ENCODE results near the gene HMX1. TPM values are rescaled to one million over a fixed set of nuclear protein-coding genes. Genes with fewer than 3 reads are reported as not detected.

Gene HMX1
- total and polyA plus RNA-seq, 2 donors (not counting 3 experiments of a cell fraction or from before 2014, with no cell fraction given), result not detected

DNA sequence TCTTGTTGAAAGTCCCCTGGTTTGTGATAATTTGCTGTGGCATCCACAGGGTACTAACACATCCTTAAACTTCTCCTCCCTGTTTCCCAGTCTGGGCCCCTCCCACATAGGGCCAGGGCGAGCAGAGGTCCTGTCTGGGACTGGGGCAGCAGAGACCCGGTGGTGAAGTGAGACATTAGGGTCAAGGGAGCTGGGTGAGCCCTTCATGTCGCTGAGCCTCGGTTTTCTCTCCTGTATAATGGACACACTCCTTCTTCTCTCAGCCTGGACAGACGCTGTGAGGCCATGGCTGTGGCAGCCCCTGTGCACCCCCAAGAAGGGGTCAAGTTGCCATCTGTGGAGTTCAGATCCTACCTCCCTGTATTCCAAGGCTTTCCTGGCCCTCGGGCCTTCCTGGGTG is 33.0 kb upstream of the HMX1 start:
- no TSS peak for BruUV-seq (replicated peaks)
- Histone ChIP-seq H3K79me2 (ENCODE audit: control insufficient read depth, insufficient read depth, low read length) (no peaks in the 10 kb centered on the region), H3K4me2 (ENCODE audit: insufficient read depth, low read length) (no peak overlapping the region), H3K4me3 (replicated peaks in 1 of 3; ENCODE audit: insufficient read depth in 1 of 3, low read depth in 1 of 3, low read length in 3 of 3) (no peak overlapping the region), H3K27me3 (ENCODE audit: control insufficient read depth in 2 of 2, insufficient read depth in 2 of 2, low read length in 2 of 2) (no peaks in the 10 kb centered on the region), H4K20me1 (replicated peaks; ENCODE audit: control insufficient read depth, extremely low read depth, insufficient read depth, low read length) (no peaks in the 10 kb centered on the region), H3K9me1 (replicated peaks; ENCODE audit: control insufficient read depth, extremely low read depth, insufficient read depth, low read length) (no peaks in the 10 kb centered on the region), H3K27ac (ENCODE audit: insufficient read depth, low read depth, low read length) (no peak overlapping the region), H3K9ac (replicated peaks; ENCODE audit: extremely low read depth, insufficient read depth, low read length) (no peak overlapping the region), H2AFZ (ENCODE audit: low read depth, low read length) (no peak overlapping the region), H3K9me3 (replicated peaks; ENCODE audit: control insufficient read depth, insufficient read depth, low read length) (peaks cover 2% of the 10 kb centered on the region), H3K36me3 (ENCODE audit: control insufficient read depth in 2 of 2, extremely low read depth in 1 of 2, insufficient read depth in 2 of 2, low read length in 2 of 2) (no peaks in the 10 kb centered on the region), H3K4me1 (ENCODE audit: control insufficient read depth, extremely low read depth, insufficient read depth, low read length) (no peaks in the 10 kb centered on the region)
- FAIRE-seq (no peak), DNase-seq (ENCODE audit: low read depth, low spot score) (no peak)
- dilution Hi-C loops (cut with MboI; ENCODE audit: extremely low pct_ligation_motif_present, low sequenced_read_pairs) (no loop called here), intact Hi-C loops (cut with micrococcal nuclease) (no loop called here)
- TF ChIP-seq EZH2 (IDR thresholded peaks at IDR 0.05; ENCODE audit: borderline replicate concordance, low read depth, low read length, severe bottlenecking), result no peak
- TF ChIP-seq POLR2A (IDR thresholded peaks at IDR 0.05; ENCODE audit: low read depth, low read length), result no peak
- no peak for TF ChIP-seq POLR2AphosphoS5 (IDR thresholded peaks at IDR 0.05; ENCODE audit: insufficient read depth, low read depth, low read length)
- CTCF ChIA-PET, result interaction anchor here (1.4 kb wide), 1 partner anchor 17 kb away, joined by 3 read pairs; no protein-coding TSS in a partner anchor
- POLR2A ChIA-PET, result no interaction called here

GRCh38 chr4:8904041-8904501 is 32.4 kb upstream of the HMX1 start:
- Histone ChIP-seq H3K27ac (ENCODE audit: insufficient read depth, low read depth, low read length) (no peak overlapping the region), H3K9me1 (replicated peaks; ENCODE audit: control insufficient read depth, extremely low read depth, insufficient read depth, low read length) (no peaks in the 10 kb centered on the region), H3K79me2 (ENCODE audit: control insufficient read depth, insufficient read depth, low read length) (no peaks in the 10 kb centered on the region), H2AFZ (ENCODE audit: low read depth, low read length) (no peak overlapping the region), H3K36me3 (ENCODE audit: control insufficient read depth in 2 of 2, extremely low read depth in 1 of 2, insufficient read depth in 2 of 2, low read length in 2 of 2) (no peaks in the 10 kb centered on the region), H3K4me2 (ENCODE audit: insufficient read depth, low read length) (no peak overlapping the region), H3K9ac (replicated peaks; ENCODE audit: extremely low read depth, insufficient read depth, low read length) (no peak overlapping the region), H3K9me3 (replicated peaks; ENCODE audit: control insufficient read depth, insufficient read depth, low read length) (peaks cover 2% of the 10 kb centered on the region), H4K20me1 (replicated peaks; ENCODE audit: control insufficient read depth, extremely low read depth, insufficient read depth, low read length) (no peaks in the 10 kb centered on the region), H3K4me1 (ENCODE audit: control insufficient read depth, extremely low read depth, insufficient read depth, low read length) (no peaks in the 10 kb centered on the region), H3K27me3 (ENCODE audit: control insufficient read depth in 2 of 2, insufficient read depth in 2 of 2, low read length in 2 of 2) (no peaks in the 10 kb centered on the region), H3K4me3 (replicated peaks in 1 of 3; ENCODE audit: insufficient read depth in 1 of 3, low read depth in 1 of 3, low read length in 3 of 3) (no peak overlapping the region)
- DNase-seq (ENCODE audit: low read depth, low spot score), result no peak
- BruUV-seq (replicated peaks), result no TSS peak
- ChIA-PET CTCF (no interaction called here), POLR2A (no interaction called here)
- no peak for TF ChIP-seq CTCF (IDR thresholded peaks at IDR 0.05; ENCODE audit: extremely low read depth in 1 of 2, insufficient read depth in 1 of 2, low read depth in 1 of 2, low read length in 2 of 2)
- TF ChIP-seq MYC (IDR thresholded peaks at IDR 0.05; ENCODE audit: low read depth, low read length), result no peak
- TF ChIP-seq POLR2AphosphoS5 (IDR thresholded peaks at IDR 0.05; ENCODE audit: insufficient read depth, low read depth, low read length), result no peak
- no peak for TF ChIP-seq JUN (IDR thresholded peaks at IDR 0.05; ENCODE audit: borderline replicate concordance, insufficient read depth, insufficient read length, low read depth)
- no peak for TF ChIP-seq EZH2 (IDR thresholded peaks at IDR 0.05; ENCODE audit: borderline replicate concordance, low read depth, low read length, severe bottlenecking)
- no peak for TF ChIP-seq GATA2 (IDR thresholded peaks at IDR 0.05; ENCODE audit: insufficient read depth, insufficient read length, low read depth, low read length)
- TF ChIP-seq FOS (IDR thresholded peaks at IDR 0.05; ENCODE audit: borderline replicate concordance, insufficient read depth, low read length), result no peak
- no peak for TF ChIP-seq MAX (IDR thresholded peaks at IDR 0.05; ENCODE audit: insufficient read depth, insufficient read length)
- no peak for FAIRE-seq
- dilution Hi-C loops (cut with MboI; ENCODE audit: extremely low pct_ligation_motif_present, low sequenced_read_pairs) (no loop called here), intact Hi-C loops (cut with micrococcal nuclease) (no loop called here)
